Stimulated activated naive CD4-positive, alpha-beta T cell treated with Interleukin-2 at 50 U/mL for 16 hours (primary cell): ENCODE measurements around the gene DLG2.
"Not testable (repeated sequence)": the region's sequence is repeated elsewhere in the genome, so short reads cannot be mapped to it uniquely, and the experiment has no call there.

Source experiments
- DNase-seq: peaks from one replicate; lab custom pipeline; 2025; lab: John Stamatoyannopoulos, UW

Gene DLG2

DNA sequence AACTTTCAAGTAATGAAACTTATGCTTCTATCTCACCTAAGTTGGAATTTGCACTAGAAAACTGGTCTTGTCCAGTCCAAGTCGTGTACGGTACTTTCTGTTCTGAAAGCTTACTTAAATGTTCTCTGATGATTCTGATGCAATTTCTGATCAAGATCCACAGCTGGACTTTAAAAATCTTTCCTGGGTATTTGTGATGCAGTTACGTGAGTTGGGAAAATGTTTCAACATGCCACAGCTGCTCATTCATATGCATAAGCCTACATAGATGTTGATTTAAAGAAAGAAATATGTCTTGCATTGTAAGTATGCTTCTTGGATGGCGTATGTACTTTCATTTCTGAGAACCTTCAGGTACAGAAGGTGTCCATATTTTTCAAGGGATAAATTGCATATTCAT lies 1847.3 kb downstream of the DLG2 start:
- DNase-seq = no peak

GRCh38 chr11:83778596-83778995 lies 1848.5 kb downstream of the DLG2 start:
- no peak for DNase-seq

DNA sequence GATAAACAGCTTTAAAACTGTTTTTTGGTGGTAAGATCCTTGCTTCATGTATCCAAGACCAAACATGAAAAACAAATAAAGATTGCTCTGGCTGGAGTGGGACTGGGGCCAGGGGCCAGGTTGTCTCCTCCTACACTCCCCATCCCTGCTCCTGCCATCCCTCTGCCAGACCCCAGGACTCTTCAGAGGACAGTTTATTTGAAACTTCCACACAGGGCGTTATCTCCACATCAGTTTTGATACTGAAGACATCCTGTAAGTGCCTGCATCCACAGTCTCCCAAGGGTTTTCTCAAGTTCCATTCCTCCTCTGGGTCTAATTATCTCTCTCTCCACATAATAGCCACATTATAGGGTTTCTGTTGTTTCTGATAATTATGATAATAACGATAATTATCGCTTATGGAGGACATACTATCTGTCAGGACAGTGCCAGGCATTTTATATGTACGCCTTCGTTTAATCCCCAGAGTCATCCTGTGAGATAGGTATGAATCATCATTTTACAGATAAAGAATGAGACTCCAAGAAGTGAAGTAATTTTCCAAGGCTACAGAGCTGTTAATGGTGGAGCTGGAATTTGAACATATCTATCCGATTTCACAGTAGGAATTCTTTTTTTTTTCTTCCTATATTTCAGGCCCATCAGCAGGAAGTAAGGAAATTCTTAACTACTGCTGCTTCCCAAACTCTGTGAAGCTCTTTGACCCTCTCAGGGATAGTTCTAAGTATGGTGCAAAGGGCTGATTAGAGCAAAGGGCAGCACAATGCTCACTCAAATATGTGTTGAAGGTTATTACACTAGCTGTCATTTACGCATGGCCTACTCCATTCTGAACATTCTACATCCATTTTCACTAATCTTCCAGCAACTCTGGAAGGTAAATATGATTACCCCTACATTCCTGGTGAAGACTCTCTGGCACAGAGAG lies 1852.9 kb downstream of the DLG2 start:
- no peak for DNase-seq

GRCh38 chr11:83768489-83768888 lies 1858.7 kb downstream of the DLG2 start:
- DNase-seq = no peak

GRCh38 chr11:83766932-83767331 lies 1860.2 kb downstream of the DLG2 start:
- DNase-seq = no peak

DNA sequence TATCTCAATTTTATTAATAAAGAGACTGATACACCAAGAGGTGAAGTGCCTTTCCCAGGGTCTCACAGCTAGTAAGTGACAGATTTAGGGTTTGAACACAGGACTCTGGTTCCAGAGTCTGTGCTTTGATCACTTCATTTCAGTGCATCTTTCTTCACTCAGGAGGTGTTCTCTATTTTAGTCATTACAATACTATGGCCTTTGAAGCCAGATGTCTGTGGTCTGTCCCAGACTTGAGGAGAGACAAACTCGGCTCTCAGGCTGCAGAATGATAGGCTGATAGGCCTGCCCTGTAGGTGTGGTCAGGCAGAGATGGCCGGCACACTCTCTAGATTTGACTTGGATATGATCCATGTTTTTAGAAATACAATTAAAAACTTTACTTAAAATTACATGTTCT lies 1862.5 kb downstream of the DLG2 start:
- DNase-seq = no peak

GRCh38 chr11:83760932-83761331 lies 1866.2 kb downstream of the DLG2 start:
- DNase-seq = no peak

GRCh38 chr11:83759148-83759547 lies 1868.0 kb downstream of the DLG2 start:
- DNase-seq = no peak

DNA sequence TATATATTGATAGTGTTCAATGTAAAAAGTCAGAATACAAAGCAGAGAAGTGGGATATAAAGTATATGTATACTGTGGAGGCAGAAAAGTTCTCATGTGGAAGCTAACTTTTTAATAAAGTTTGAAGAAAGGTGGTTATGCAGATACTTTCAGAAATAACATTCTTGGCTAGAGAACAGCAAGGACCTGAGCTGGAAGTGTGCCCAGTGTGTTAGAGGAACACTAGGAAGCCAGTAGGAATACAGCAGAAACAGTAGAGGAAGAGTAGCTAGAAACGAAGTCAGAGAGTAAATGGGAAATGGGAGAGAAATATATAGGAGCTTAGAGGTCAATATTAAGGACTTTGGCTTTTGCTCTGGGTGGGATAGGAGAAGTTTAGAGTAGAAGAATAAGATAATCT lies 1876.1 kb downstream of the DLG2 start:
- no peak for DNase-seq

GRCh38 chr11:83746921-83747585 lies 1880.1 kb downstream of the DLG2 start:
- DNase-seq = no peak

GRCh38 chr11:83744620-83745192 lies 1882.4 kb downstream of the DLG2 start:
- DNase-seq = no peak

GRCh38 chr11:83736684-83737083 lies 1890.5 kb downstream of the DLG2 start:
- no peak for DNase-seq

DNA sequence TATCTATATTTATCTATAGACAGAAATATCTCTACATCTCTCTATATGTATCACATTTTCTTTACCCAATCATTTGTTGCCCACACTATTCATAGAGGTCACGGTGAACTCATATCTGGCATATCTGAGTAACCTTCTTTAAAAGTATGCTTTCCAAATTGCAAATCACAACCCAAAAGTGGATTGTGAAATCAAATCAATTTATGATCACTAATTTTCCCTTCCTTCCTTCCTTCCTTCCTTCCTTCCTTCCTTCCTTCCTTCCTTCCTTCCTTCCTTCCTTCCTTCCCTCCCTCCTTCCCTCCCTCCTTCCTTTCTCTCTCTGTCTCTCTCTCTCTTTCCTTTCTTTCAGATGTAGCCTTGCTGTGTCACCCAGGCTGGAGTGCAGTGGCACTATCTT lies 1893.0 kb downstream of the DLG2 start:
- no peak for DNase-seq

GRCh38 chr11:83731288-83731687 lies 1895.9 kb downstream of the DLG2 start:
- DNase-seq = not testable (repeated sequence)

DNA sequence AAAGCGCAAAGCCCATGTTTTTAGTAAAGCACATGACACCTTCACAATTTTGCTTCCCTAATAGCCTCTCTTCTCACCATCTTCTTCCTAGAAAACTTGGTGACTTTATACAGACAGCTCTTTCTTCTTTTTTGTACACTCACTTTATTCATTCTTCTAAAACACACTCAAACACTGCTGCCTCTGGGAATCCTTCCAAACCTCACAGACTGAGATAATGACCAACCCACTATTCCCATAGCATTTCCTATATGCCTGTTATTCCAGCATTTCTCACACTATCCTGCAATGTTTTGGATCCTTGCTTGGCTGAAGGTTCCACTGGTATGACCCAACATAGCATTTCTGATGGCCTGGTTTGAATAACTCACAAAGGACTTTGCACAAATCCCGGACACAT lies 1898.9 kb downstream of the DLG2 start:
- no peak for DNase-seq

DNA sequence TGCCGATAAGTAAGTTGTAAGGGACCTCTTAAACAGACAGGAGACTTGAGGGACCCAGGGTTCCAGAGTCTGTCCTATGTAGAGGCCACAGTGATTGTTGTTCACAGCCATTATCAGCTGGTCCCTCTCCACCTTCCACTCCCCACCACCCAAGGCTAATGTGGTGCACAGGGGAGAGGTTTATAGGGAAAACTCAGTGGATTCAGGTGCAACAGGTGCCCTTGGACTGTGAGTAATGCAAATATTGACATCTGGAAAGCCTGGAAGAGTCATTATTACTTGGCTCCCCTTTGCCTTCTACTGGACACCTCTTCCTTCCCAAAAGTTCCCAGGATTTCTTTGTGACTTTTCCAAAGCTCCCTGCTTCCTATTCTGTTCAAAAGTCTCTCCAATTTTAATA lies 1899.9 kb downstream of the DLG2 start:
- DNase-seq = no peak

- no peak for DNase-seq
Measured at GRCh38 chr11:83726316-83726715, 1900.8 kb downstream of the DLG2 start.

DNA sequence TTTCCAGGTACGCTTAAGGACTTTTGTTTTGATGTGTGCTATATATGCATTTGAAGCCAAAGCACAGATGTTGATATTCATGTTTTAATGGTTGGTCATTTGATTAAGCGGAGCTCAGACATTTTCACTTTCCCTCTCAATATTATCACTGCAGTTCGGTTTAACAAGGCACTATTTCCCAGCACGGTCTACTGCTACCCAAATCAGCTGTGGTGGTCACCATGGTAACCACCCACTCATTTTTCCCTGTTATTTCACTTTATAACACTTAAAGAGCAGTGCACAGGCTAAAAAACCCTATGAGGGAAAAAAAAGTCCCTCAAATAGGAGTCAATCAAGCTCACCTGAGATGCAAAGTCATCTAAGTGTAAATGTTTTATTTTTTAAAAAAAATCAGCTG lies 1901.4 kb downstream of the DLG2 start:
- DNase-seq = no peak

GRCh38 chr11:83725269-83725560 lies 1901.9 kb downstream of the DLG2 start:
- no peak for DNase-seq

GRCh38 chr11:83723999-83724398 lies 1903.1 kb downstream of the DLG2 start:
- DNase-seq = no peak

GRCh38 chr11:83722392-83723119 lies 1904.6 kb downstream of the DLG2 start:
- no peak for DNase-seq

DNA sequence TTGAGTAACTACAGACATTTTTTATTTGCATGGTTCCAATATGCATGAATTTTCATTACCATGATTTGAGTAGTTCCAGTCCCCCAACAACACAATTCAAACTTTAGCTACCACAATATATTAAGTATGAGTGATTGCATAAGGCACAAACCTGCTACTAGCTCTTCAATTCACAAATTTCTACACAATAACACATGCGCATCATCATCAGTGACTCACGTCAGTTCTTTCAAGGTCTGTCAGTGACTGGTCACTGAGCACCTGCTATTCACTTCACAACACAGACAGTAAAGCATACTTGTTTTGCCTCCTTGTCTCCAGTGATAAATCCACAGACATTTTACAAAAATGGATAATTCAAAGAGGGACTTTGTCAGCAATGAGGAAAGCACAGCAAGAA lies 1905.9 kb downstream of the DLG2 start:
- no peak for DNase-seq

GRCh38 chr11:83720675-83721074 lies 1906.5 kb downstream of the DLG2 start:
- no peak for DNase-seq
